ENCODE measurements around the gene RHOU.
"Not testable (repeated sequence)": the region's sequence is repeated elsewhere in the genome, so short reads cannot be mapped to it uniquely, and the experiment has no call there.

The RHOU gene

DNA sequence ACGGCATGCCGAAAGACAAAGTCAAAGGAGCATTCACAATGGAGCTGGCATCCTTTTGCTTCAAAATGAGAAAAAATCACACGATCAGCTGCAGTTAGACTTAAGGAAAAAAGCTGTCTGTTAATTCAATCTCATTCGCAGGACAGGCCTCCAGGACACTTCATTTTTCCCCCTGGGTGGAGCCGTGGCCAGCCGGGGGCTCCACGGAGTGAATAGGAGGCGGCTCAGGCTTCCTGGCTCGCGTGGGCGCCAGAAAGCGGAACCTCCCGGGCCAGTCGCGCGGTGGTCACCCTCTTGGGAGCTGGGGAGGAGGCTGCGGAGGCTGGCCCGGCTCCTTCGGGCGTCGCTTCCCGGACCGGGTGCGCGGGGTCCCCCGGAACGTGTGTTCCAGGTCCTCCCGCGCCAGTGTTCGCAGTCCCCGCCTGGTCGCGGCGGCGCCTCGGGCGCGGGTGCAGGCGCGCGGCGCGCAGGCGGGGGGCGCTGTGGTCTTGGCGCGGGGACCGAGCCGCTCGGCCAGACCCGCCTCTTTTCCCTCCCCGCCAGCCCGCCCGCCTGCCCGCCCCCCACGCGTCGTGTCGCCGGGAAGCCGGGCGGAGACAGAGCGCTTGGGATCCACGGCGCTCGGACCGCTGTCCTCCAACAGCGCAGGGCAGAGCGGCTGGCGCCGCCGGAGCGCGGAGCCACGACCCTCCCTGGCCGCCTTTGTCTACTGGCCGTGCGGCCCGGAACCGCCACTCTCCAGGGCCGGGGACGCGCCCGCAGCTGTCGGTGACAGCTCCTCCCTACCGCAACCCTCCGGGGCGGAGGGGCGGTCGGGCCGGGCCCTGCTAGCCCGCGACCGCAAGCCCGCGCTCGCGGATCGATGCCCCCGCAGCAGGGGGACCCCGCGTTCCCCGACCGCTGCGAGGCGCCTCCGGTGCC lies at the start of gene RHOU:
Gene RHOU (plus strand): TSS at position 599 of the 921 bp plus-strand sequence. CDS start 264 bp downstream, at position 863.
- DNase-seq, result no peak

GRCh38 chr1:228687587-228687986 lies 47.7 kb upstream of the RHOU start:
- no peak for DNase-seq

GRCh38 chr1:228689255-228689654 lies 46.0 kb upstream of the RHOU start:
- DNase-seq, result no peak

- DNase-seq, result no peak
These were observed 44.1 kb upstream of the RHOU start for GRCh38 chr1:228691211-228691610.

- peak; percentile 52 for DNase-seq
These were observed 43.4 kb upstream of the RHOU start for GRCh38 chr1:228691926-228692325.

DNA sequence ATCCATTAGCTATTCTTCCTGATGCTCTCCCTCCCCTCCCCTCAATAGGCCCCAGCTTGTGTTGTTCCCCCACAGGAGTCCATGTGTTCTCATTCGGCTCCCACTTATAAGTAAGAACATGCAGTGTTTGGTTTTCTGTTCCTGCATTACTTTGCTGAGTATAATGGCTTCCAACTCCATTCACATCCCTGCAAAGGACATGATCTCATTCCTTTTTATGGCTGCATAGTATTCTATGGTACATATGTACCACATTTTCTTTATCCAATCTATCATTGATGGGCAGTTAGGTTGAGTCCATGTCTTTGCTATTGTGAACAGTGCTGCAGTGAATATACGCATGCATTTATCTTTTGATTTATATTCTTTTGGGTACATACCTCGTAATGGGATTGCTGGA lies 40.8 kb upstream of the RHOU start:
- not testable (repeated sequence) for DNase-seq

DNA sequence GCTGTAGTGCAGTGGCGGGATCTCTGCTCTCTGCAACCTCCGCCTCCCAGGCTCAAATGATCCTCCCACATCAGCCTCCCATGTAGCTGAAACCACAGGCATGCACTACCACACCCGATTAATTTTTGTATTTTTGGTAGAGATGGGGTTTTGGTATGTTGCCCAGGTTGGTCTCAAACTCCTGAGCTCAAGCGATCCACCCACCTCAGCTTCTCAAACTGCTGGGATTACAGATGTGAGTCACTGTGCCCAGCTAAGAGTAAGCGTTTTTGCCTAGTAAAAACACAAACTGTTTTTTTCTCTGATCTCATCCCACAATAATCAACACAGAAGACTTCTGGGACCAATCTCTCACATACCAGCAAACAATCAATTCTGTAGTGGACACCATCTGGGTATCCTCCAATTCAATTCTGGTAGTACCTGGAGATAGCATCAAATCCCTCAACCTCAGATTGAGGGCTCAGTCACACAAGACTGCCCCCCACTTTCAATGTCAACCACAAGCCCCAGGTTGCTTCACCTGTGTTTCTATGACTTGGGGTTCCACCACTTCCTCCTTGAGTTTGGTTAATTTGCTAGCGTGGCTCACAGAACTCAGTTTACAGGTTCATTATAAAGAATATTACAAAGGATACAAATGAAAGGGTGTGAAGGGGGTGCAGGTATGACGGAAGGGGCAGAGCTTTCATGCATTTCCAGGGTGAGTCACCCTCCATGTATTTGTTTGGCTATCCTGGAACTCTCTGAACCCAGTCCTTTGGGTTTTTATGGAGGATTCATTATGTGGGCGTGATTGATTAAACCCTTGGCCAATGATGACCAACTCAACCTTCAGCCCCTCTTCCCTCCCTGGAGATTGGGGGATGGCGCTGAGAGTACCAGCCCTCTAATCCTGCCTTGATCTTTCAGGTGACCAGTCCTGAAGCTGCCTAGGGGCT lies 40.0 kb upstream of the RHOU start:
- no peak for DNase-seq

GRCh38 chr1:228697207-228698016 lies 37.9 kb upstream of the RHOU start:
- DNase-seq, result peak; percentile 11

DNA sequence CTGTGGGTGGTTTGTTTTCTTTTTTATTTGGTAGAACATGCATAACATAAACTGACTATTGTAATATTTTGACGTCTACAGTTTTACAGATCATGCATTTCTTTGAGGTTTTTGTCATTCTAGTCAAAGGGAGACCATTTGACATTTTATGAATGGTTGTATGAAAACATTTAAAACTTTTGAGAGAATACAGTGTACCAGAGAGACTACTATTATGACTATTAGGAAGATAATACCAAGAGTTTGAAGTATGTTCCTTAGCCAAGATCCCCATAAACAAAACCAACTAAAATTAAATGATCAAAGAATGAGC lies 37.3 kb upstream of the RHOU start:
- DNase-seq, result no peak

- DNase-seq, result no peak
These were observed 32.8 kb upstream of the RHOU start for GRCh38 chr1:228702433-228702832.

DNA sequence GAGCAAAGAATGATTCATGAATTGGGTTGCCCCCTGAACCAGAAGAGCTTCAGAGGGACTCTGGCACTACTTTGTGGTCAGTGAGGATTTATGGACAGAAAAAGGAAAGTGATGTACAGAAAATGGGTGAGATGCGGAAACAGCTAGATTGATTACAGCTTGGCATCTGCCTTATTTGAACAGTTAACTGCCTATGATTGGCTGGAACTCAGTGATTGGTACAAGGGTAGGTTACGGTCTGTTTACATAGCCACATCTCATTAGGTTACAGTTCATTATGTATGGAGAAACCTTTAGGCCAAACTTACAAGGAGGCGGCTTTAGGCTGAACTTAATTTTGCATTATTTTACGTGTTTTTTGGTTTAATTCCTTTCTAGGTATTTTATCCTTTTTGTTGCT lies 29.0 kb upstream of the RHOU start:
- DNase-seq, result no peak

GRCh38 chr1:228717081-228717480 lies 18.2 kb upstream of the RHOU start:
- DNase-seq, result no peak

DNA sequence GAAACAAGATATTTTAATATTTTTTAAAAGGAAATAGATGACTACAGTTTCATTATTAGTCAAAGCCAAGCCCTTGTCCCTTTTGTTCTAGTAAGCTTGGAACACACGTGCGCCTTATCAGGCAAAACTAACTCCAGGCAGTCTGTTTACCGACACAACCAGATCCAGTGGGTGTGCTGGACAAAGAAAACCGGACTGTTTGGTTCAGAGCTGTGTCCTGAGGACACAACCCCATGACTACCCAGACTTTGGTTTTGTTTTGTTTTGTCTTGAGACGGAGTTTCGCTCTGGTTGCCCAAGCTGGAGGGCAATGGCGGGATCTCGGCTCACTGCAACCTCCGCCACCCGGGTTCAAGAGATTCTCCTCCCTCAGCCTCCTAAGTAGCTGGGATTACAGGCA lies 13.9 kb upstream of the RHOU start:
- DNase-seq, result no peak

- no peak for DNase-seq
These were observed 12.0 kb upstream of the RHOU start for GRCh38 chr1:228723287-228723686.

- DNase-seq, result no peak
These were observed 11.4 kb upstream of the RHOU start for GRCh38 chr1:228723921-228724320.

GRCh38 chr1:228725178-228725577 lies 10.1 kb upstream of the RHOU start:
- DNase-seq, result no peak

GRCh38 chr1:228727681-228728171 lies 7.6 kb upstream of the RHOU start:
- DNase-seq, result no peak

GRCh38 chr1:228732426-228732825 lies 2.9 kb upstream of the RHOU start:
- DNase-seq, result no peak

DNA sequence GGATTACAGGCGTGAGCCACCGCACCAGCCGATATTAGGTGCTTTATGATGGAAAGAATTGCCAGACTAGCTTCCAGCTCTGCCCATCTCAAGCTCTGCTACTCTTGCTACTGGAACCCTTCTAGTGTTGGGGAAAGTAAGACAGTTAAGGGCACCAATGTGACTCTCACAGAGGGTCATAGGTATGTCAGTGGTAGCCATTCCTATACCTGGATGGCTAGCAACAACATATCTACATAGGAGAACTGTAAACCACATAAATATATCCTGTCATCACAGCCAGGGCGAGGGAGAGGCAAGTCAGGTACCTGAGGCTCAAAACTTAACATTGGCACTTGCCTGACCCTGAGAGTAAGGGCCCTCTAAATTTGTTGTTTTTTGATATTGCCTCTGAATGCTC lies 1.7 kb upstream of the RHOU start:
- DNase-seq, result no peak

DNA sequence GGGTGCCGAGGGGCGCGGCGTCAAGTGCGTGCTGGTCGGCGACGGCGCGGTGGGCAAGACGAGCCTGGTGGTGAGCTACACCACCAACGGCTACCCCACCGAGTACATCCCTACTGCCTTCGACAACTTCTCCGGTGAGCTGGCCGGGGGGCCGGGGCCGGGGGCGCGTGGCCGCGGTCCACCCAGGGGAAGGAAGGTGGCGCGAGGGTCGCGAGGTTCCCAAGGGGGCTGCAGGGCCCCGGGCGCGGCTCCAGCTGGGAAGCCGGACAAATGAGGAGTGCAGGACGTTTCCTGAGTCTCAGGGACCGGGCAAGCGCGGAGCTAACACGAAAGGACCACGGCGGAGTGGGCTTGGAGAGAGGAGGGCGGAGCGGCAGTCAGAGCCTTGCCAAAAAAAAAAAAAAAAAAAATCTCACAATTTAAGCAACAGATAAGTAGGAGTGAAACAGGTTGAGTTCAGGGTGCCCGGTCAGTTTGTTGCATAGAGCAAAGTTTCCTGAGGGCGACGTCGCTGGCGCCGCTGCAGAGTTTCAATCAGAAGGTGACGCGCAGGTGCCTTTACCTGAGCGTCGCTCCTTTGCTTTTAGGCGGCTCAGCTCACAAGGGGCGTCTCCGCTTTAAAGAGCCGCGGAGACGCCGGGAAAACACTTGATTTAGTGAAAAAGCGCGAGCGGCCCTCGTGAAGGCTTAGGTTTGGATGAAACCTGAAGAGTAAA lies 750 bp downstream of the RHOU start:
- DNase-seq, result no peak

GRCh38 chr1:228736844-228737445 lies 1.7 kb downstream of the RHOU start:
- no peak for DNase-seq

GRCh38 chr1:228737601-228738041 lies 2.3 kb downstream of the RHOU start:
- DNase-seq, result no peak

Data from DMS 273 treated with DMSO at 0.1 percent for 48 hours (cell line).